MCF 10A (cell line): ENCODE results near the gene GOLGA8A. TPM values are rescaled to one million over a fixed set of nuclear protein-coding genes. Genes with fewer than 3 reads are reported as not detected.

ENCODE experiments used
- BruUV-seq: library from RNA; stranded (reverse); fragments of 400-500 nt; replicated peaks from 2 replicates; lab custom pipeline; 2021; lab: Mats Ljungman, UMichigan
- CTCF ChIA-PET: fragments of 300-600 bp; sonication (Branson Sonifier 250); formaldehyde crosslinking; extraction: SDS; loops from one replicate; lab custom pipeline; 2021; ENCODE audit warnings: antibody characterized with exemption, inconsistent platforms; lab: Yijun Ruan, JAX
- POLR2A ChIA-PET: fragments of 300-600, 350-650 bp; sonication (Branson Sonifier 250); formaldehyde crosslinking; extraction: SDS; loops from one replicate; lab custom pipeline; 2020; ENCODE audit warnings: antibody characterized with exemption, inconsistent platforms; lab: Yijun Ruan, JAX
- DNase-seq: peaks from one replicate; pipeline ENCODE4 v3.0.0-alpha.2; 2018; ENCODE audit not compliant: unreplicated experiment
- H3K27ac Mint-ChIP-seq: one replicate; pipeline ENCODE4 v1.8.0; 2022; ENCODE audit warnings: mild to moderate bottlenecking, low read depth, mixed read lengths; ENCODE audit not compliant: unreplicated experiment
- H3K27me3 Mint-ChIP-seq: one replicate; pipeline ENCODE4 v1.8.0; 2022; ENCODE audit warnings: mixed read lengths; ENCODE audit not compliant: insufficient read depth, unreplicated experiment
- H3K36me3 Mint-ChIP-seq: one replicate; pipeline ENCODE4 v1.8.0; 2022; ENCODE audit warnings: mild to moderate bottlenecking, moderate library complexity, mixed read lengths; ENCODE audit not compliant: insufficient read depth, unreplicated experiment
- H3K4me1 Mint-ChIP-seq: one replicate; pipeline ENCODE4 v1.8.0; 2022; ENCODE audit warnings: mixed read lengths; ENCODE audit not compliant: insufficient read depth, unreplicated experiment
- H3K4me3 Mint-ChIP-seq: one replicate; pipeline ENCODE4 v1.8.0; 2022; ENCODE audit warnings: mild to moderate bottlenecking, moderate library complexity, mixed read lengths; ENCODE audit not compliant: unreplicated experiment
- H3K9me3 Mint-ChIP-seq: one replicate; pipeline ENCODE4 v1.8.0; 2022; ENCODE audit warnings: mixed read lengths; ENCODE audit not compliant: unreplicated experiment
- intact Hi-C: fragments of 100-400 bp; cut with micrococcal nuclease; formaldehyde crosslinking; loops from 2 replicates; pipeline ENCODE4 v1.14.1; 2022
- total RNA-seq: library from RNA; stranded (reverse); gene quantifications from 2 replicates; pipeline ENCODE4 v1.2.3, GENCODE V29; 2022
- TF ChIP-seq, protein P1 (sequence below): fragments of 200-600 bp; IDR thresholded peaks from one replicate; pipeline ENCODE4 v1.8.0; 2022; ENCODE audit warnings: antibody characterized with exemption, mild to moderate bottlenecking; ENCODE audit not compliant: unreplicated experiment

Gene GOLGA8A
- total RNA-seq, 1 experiment from 2014 or later: 173 TPM

DNA sequence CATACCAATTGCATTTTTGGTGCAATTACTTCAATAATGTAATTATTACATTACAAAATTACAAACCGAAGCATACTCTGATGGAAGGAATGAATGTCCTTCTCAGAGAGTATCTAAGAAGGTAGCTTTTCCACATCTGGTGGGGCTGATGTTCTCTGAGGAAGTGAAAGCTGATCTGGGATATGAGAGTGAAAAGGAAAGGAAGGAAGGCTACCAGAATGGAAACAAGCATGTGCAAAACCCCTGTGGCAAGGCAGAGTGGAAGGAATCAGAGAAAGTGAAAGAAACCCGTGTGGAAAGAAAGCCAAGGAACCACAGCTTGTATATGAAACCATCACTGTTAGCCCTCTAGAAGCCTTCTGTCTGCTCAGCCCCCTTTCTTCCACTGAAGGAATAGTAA lies 35.3 kb upstream of the GOLGA8A start:
- POLR2A ChIA-PET: no interaction called here
- no peaks in the 10 kb centered on the region for H3K36me3 Mint-ChIP-seq
- DNase-seq: no peak
- H3K9me3 Mint-ChIP-seq: no peaks in the 10 kb centered on the region
- H3K27ac Mint-ChIP-seq: no peak overlapping the region
- no peaks in the 10 kb centered on the region for H3K4me1 Mint-ChIP-seq
- H3K4me3 Mint-ChIP-seq: no peak overlapping the region
- H3K27me3 Mint-ChIP-seq: peaks cover 77% of the 10 kb centered on the region
- BruUV-seq: no TSS peak
- TF ChIP-seq, protein P1, sequence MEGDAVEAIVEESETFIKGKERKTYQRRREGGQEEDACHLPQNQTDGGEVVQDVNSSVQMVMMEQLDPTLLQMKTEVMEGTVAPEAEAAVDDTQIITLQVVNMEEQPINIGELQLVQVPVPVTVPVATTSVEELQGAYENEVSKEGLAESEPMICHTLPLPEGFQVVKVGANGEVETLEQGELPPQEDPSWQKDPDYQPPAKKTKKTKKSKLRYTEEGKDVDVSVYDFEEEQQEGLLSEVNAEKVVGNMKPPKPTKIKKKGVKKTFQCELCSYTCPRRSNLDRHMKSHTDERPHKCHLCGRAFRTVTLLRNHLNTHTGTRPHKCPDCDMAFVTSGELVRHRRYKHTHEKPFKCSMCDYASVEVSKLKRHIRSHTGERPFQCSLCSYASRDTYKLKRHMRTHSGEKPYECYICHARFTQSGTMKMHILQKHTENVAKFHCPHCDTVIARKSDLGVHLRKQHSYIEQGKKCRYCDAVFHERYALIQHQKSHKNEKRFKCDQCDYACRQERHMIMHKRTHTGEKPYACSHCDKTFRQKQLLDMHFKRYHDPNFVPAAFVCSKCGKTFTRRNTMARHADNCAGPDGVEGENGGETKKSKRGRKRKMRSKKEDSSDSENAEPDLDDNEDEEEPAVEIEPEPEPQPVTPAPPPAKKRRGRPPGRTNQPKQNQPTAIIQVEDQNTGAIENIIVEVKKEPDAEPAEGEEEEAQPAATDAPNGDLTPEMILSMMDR: no peak
- CTCF ChIA-PET: no interaction called here
- intact Hi-C loops: no loop called here

- H3K36me3 Mint-ChIP-seq: no peaks in the 10 kb centered on the region
- no peaks in the 10 kb centered on the region for H3K9me3 Mint-ChIP-seq
- DNase-seq: no peak
- CTCF ChIA-PET: no interaction called here
- BruUV-seq: no TSS peak
- POLR2A ChIA-PET: interaction anchor here (0.8 kb wide), 1 partner anchor 8 kb away, joined by 5 read pairs; no protein-coding TSS in a partner anchor
- peaks cover 77% of the 10 kb centered on the region for H3K27me3 Mint-ChIP-seq
- TF ChIP-seq, protein P1: no peak
- intact Hi-C loops: no loop called here
- H3K4me3 Mint-ChIP-seq: no peak overlapping the region
- no peaks in the 10 kb centered on the region for H3K4me1 Mint-ChIP-seq
- no peak overlapping the region for H3K27ac Mint-ChIP-seq
Measured at GRCh38 chr15:34470892-34471291, 33.3 kb upstream of the GOLGA8A start.

GRCh38 chr15:34470091-34470490 lies 32.5 kb upstream of the GOLGA8A start:
- no peaks in the 10 kb centered on the region for H3K36me3 Mint-ChIP-seq
- ChIA-PET CTCF (no interaction called here), POLR2A (no interaction called here)
- no peak for DNase-seq
- H3K27me3 Mint-ChIP-seq: peaks cover 77% of the 10 kb centered on the region
- intact Hi-C loops: no loop called here
- TF ChIP-seq, protein P1: no peak
- no TSS peak for BruUV-seq
- no peaks in the 10 kb centered on the region for H3K9me3 Mint-ChIP-seq
- no peaks in the 10 kb centered on the region for H3K4me1 Mint-ChIP-seq
- no peak overlapping the region for H3K27ac Mint-ChIP-seq
- no peak overlapping the region for H3K4me3 Mint-ChIP-seq

DNA sequence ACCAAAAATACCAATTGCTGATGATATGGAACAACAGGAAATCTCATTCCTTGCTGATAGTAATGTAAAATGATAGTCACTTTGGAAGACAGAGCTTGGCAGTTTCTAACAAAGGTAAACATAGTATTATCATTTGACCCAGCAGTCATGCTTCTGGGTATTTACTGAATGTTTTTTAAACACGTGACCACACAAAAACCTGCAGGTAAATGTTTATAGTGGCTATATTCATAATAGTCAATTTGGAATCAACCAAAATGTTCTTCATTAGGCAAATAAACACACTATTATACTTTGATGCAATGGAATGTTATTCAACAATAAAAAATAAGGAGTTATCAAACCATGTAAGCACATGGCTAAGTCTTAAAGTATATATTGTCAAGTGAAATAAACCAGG lies 24.1 kb upstream of the GOLGA8A start:
- Mint-ChIP-seq H3K4me1 (no peaks in the 10 kb centered on the region), H3K27me3 (peaks cover 95% of the 10 kb centered on the region), H3K27ac (no peak overlapping the region), H3K4me3 (no peak overlapping the region), H3K9me3 (no peaks in the 10 kb centered on the region), H3K36me3 (no peaks in the 10 kb centered on the region)
- TF ChIP-seq, protein P1: no peak
- CTCF ChIA-PET: no interaction called here
- intact Hi-C loops: no loop called here
- POLR2A ChIA-PET: no interaction called here
- no TSS peak for BruUV-seq
- DNase-seq: no peak
